ENCODE measurements around the gene KCNJ4.

Gene KCNJ4

DNA sequence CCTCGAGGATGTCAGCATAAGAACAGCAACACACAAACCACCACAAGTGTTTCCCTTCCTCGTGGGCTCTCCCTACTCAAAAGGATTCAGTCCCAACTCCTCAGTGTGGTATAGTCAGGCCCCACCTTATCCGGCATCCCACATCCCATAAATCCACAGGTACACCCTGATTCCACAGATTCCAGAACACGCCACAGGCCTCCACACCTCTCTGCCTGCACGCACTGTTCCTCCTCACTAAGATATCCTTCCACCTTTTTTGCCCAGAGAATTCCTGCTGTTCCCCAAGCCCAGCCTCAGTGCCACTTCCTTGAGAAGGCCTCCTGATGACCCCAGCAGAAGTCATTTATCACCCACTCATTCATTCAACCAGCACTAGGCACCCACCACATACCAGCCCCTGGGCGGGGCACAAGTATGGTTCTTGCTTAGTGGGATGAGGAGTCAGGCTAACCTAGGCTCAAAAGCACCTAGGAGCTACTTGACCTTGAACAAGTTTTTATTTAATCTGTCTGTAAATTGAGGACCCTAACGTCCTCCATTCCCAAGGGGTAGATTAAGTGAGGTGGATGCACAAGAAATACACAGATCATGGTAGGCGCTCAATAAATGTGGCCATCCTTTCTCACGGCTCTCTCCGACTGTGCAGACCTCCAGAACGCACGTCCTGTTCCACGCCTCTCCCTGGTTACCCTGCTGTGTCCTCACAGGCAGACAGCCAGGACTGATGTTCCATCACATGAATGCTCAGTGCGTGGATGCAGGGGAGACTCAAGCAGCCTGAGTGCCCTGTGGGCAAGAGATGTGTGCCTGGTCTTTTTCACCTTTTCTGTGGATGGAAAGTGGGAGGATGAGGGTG is 2.1 kb upstream of the KCNJ4 start:
- Histone ChIP-seq H3K4me1 (ENCODE audit: control insufficient read depth, insufficient read depth, low read length) (peaks cover 4% of the 10 kb centered on the region), H3K27me3 (ENCODE audit: control insufficient read depth, insufficient read depth, low read length) (peaks cover 53% of the 10 kb centered on the region)

GRCh38 chr22:38456272-38456835 is 1.4 kb upstream of the KCNJ4 start:
- no peaks in the 10 kb centered on the region for H3K9me3 ChIP-seq (ENCODE audit: control insufficient read depth, insufficient read depth, low read length)
- no peak overlapping the region for H3K9ac ChIP-seq (ENCODE audit: low read depth, low read length)
- peaks cover 49% of the 10 kb centered on the region for H3K27me3 ChIP-seq (ENCODE audit: control insufficient read depth, insufficient read depth, low read length)
- peaks cover 4% of the 10 kb centered on the region for H3K4me1 ChIP-seq (ENCODE audit: control insufficient read depth, insufficient read depth, low read length)
- no peaks in the 10 kb centered on the region for H3K36me3 ChIP-seq (ENCODE audit: control insufficient read depth, insufficient read depth, low read length)
- H3K4me3 ChIP-seq (ENCODE audit: low read depth, low read length), result peak overlapping the region; percentile 41

More for the DNA sequence above, 2.1 kb upstream of the KCNJ4 start:
- Histone ChIP-seq H3K4me3 (ENCODE audit: low read depth, low read length) (no peak overlapping the region), H3K36me3 (ENCODE audit: control insufficient read depth, insufficient read depth, low read length) (no peaks in the 10 kb centered on the region), H3K9me3 (ENCODE audit: control insufficient read depth, insufficient read depth, low read length) (no peaks in the 10 kb centered on the region), H3K9ac (ENCODE audit: low read depth, low read length) (no peak overlapping the region)

DNA sequence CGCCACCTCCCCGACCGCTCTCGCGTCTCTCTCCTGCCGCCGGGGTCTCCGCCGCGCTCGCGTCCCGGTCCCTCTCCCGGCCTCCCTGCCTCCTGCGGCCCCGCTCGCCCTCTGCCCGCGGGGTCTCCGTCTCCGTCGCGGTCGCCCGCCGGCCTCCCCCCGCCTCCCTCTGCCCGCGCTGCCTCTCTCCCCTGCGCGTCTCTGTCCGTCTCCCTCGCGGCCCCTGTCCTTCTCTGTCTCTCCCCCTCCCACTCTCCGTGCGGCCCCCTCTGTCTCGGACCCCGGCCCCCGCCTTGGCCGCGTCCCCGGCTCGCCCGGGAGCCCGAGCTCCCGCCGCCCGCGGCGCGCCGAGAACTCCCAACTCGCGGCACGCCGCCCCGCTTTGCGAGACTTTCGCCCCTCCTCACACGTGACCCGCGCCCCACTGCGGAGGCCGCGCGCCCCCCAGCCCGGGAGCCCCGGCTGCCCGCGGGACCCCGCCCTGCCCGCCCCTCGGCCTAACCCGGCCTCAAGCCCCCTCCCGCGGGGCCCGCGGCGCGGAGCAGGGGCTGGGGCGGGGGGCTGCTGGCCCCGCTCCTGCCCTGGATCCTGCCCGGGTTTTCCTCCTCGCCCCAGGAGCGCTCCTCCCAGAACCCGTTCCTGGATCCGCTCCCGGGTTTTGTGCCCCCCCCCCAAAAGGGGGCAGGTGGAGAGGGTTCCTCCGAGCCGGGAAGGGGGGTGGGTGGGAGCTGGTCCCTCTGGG is 702 bp upstream of the KCNJ4 start:
- H3K4me3 ChIP-seq (ENCODE audit: low read depth, low read length), result peak overlapping the region; percentile 41
- H3K9ac ChIP-seq (ENCODE audit: low read depth, low read length), result no peak overlapping the region

GRCh38 chr22:38454353-38455075 is 485 bp downstream of the KCNJ4 start:
- Histone ChIP-seq H3K4me3 (ENCODE audit: low read depth, low read length) (peak overlapping the region; percentile 42), H3K4me1 (ENCODE audit: control insufficient read depth, insufficient read depth, low read length) (no peaks in the 10 kb centered on the region), H3K9me3 (ENCODE audit: control insufficient read depth, insufficient read depth, low read length) (no peaks in the 10 kb centered on the region), H3K27me3 (ENCODE audit: control insufficient read depth, insufficient read depth, low read length) (peaks cover 38% of the 10 kb centered on the region), H3K36me3 (ENCODE audit: control insufficient read depth, insufficient read depth, low read length) (no peaks in the 10 kb centered on the region), H3K9ac (ENCODE audit: low read depth, low read length) (no peak overlapping the region)

More for the DNA sequence above, 702 bp upstream of the KCNJ4 start:
- H3K36me3 ChIP-seq (ENCODE audit: control insufficient read depth, insufficient read depth, low read length), result no peaks in the 10 kb centered on the region
- peaks cover 43% of the 10 kb centered on the region for H3K27me3 ChIP-seq (ENCODE audit: control insufficient read depth, insufficient read depth, low read length)
- H3K4me1 ChIP-seq (ENCODE audit: control insufficient read depth, insufficient read depth, low read length), result no peaks in the 10 kb centered on the region
- H3K9me3 ChIP-seq (ENCODE audit: control insufficient read depth, insufficient read depth, low read length), result no peaks in the 10 kb centered on the region

GRCh38 chr22:38453996-38454352 is 1.0 kb downstream of the KCNJ4 start:
- no peak overlapping the region for H3K9ac ChIP-seq (ENCODE audit: low read depth, low read length)
- no peaks in the 10 kb centered on the region for H3K4me1 ChIP-seq (ENCODE audit: control insufficient read depth, insufficient read depth, low read length)
- H3K9me3 ChIP-seq (ENCODE audit: control insufficient read depth, insufficient read depth, low read length), result no peaks in the 10 kb centered on the region
- peaks cover 37% of the 10 kb centered on the region for H3K27me3 ChIP-seq (ENCODE audit: control insufficient read depth, insufficient read depth, low read length)
- no peaks in the 10 kb centered on the region for H3K36me3 ChIP-seq (ENCODE audit: control insufficient read depth, insufficient read depth, low read length)
- peak overlapping the region; percentile 42 for H3K4me3 ChIP-seq (ENCODE audit: low read depth, low read length)

DNA sequence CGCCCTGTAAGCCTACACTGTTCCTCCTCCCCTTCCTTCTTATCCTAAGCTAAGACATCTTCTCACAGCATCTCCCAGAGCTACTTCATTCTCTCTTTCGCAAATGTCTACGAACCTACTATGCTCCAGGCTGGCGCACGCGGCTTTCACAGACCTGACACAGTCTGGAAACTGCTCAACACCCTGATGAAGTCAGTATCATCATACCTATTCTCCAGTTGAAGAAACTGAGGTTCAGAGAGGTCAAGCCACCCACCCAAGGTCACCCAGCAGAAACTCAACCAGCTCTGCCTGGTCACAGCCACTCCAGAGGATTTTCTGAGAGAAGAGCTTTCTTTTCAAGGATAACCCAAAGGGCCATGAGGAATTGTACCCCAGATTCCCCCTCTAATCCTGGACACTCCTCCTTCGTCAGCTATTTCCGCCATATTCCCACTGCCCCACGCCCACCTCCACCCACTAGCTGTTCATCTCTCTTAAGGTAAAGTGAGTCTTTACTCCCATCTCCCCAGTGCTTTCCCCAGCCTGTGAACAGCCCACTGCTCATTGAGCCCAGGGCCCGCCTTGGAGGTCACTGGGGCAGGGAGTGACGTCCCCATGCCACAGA is 1.8 kb downstream of the KCNJ4 start:
- Histone ChIP-seq H3K36me3 (ENCODE audit: control insufficient read depth, insufficient read depth, low read length) (no peaks in the 10 kb centered on the region), H3K4me1 (ENCODE audit: control insufficient read depth, insufficient read depth, low read length) (no peaks in the 10 kb centered on the region), H3K9ac (ENCODE audit: low read depth, low read length) (no peak overlapping the region), H3K4me3 (ENCODE audit: low read depth, low read length) (no peak overlapping the region), H3K27me3 (ENCODE audit: control insufficient read depth, insufficient read depth, low read length) (peaks cover 34% of the 10 kb centered on the region), H3K9me3 (ENCODE audit: control insufficient read depth, insufficient read depth, low read length) (no peaks in the 10 kb centered on the region)

DNA sequence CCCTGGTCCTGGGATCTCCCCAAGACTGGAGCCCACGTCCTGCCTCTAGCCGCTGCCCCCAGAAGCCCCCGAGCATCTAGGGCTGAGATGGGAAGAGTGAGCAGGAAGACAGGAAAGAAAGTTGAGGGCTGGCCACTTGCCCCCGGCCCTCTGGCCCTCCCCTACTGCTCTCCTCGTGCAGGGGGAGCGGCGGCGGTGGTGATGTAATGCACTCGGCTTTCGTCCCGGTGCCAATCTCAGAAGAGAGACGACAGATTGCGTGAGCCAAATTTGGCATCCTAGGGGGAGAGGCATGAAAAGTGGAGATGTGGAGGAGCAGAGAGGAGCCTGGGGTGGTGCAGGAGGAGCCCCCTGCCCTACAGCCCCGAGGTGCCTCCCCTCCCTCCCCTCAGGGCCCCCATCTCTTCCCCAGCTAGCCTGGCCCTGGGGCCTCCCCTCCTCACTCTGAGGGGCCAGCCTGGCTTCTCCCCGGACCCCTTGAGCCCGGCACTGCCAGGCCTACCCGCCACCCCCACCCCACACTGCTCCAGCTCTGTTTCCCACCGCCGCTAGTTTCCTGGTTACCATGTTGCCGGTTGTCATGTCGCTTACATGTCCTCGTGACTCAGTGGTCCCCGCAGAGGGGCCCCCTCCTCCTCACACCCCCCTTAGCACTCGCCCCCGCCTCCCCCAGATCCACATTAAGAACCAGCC is 2.5 kb downstream of the KCNJ4 start:
- Histone ChIP-seq H3K4me3 (ENCODE audit: low read depth, low read length) (no peak overlapping the region), H3K9me3 (ENCODE audit: control insufficient read depth, insufficient read depth, low read length) (no peaks in the 10 kb centered on the region), H3K27me3 (ENCODE audit: control insufficient read depth, insufficient read depth, low read length) (peaks cover 31% of the 10 kb centered on the region), H3K36me3 (ENCODE audit: control insufficient read depth, insufficient read depth, low read length) (no peaks in the 10 kb centered on the region), H3K9ac (ENCODE audit: low read depth, low read length) (no peak overlapping the region), H3K4me1 (ENCODE audit: control insufficient read depth, insufficient read depth, low read length) (no peaks in the 10 kb centered on the region)

DNA sequence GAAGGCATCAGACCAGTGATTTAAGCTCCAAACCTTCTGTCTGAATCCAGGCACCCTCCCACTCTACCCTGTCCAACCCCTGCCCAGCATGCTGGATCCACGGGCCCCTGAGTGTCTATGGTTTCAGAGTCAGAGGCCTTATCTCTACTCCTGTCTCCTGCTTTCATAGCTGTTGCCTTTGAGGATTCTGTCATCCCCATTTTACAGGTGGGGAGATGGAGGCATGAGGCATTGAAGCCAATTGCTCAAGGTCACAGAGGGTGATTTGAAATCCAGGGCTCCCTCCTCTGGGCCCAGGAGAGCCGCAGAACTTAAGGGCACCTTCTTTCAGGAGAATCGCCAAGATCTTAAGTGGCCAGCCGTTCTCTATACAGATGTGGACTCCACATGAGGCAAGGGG is 3.1 kb downstream of the KCNJ4 start:
- H3K9ac ChIP-seq (ENCODE audit: low read depth, low read length), result no peak overlapping the region
- no peaks in the 10 kb centered on the region for H3K9me3 ChIP-seq (ENCODE audit: control insufficient read depth, insufficient read depth, low read length)
- no peaks in the 10 kb centered on the region for H3K4me1 ChIP-seq (ENCODE audit: control insufficient read depth, insufficient read depth, low read length)
- H3K36me3 ChIP-seq (ENCODE audit: control insufficient read depth, insufficient read depth, low read length), result no peaks in the 10 kb centered on the region
- no peak overlapping the region for H3K4me3 ChIP-seq (ENCODE audit: low read depth, low read length)
- H3K27me3 ChIP-seq (ENCODE audit: control insufficient read depth, insufficient read depth, low read length), result peaks cover 25% of the 10 kb centered on the region

GRCh38 chr22:38451404-38451803 is 3.6 kb downstream of the KCNJ4 start:
- Histone ChIP-seq H3K4me3 (ENCODE audit: low read depth, low read length) (no peak overlapping the region), H3K27me3 (ENCODE audit: control insufficient read depth, insufficient read depth, low read length) (peaks cover 20% of the 10 kb centered on the region), H3K9me3 (ENCODE audit: control insufficient read depth, insufficient read depth, low read length) (no peaks in the 10 kb centered on the region), H3K4me1 (ENCODE audit: control insufficient read depth, insufficient read depth, low read length) (no peaks in the 10 kb centered on the region), H3K9ac (ENCODE audit: low read depth, low read length) (no peak overlapping the region), H3K36me3 (ENCODE audit: control insufficient read depth, insufficient read depth, low read length) (no peaks in the 10 kb centered on the region)

DNA sequence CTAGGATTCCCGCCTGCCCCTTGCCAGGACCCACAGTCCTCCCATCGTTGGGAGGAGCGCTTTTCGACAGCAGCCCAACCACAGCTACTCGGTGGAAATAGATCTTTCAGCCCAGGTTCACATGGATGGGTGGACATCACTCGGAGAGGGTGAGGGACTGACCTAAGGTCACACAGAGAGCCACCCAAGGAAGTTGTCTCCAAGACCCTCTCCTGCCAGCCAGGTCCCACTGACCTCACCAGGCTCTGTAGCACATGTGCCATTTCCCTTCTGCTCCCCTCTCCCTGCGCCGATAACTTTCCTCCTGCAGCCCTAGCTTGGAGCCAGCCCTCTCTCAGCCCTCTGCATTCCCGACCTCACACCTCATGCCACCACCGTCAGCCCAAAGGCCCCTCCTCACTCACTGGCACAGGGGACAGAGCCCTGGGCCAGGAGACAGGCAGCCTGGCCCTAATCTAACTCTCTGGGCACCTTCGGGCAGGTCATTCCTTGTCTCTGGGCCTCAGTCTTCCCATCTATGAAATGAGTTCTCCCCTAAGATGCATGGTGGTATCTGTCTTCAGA is 4.7 kb downstream of the KCNJ4 start:
- H3K9me3 ChIP-seq (ENCODE audit: control insufficient read depth, insufficient read depth, low read length), result no peaks in the 10 kb centered on the region
- H3K4me3 ChIP-seq (ENCODE audit: low read depth, low read length), result no peak overlapping the region
- H3K36me3 ChIP-seq (ENCODE audit: control insufficient read depth, insufficient read depth, low read length), result no peaks in the 10 kb centered on the region
- H3K4me1 ChIP-seq (ENCODE audit: control insufficient read depth, insufficient read depth, low read length), result no peaks in the 10 kb centered on the region
- H3K9ac ChIP-seq (ENCODE audit: low read depth, low read length), result no peak overlapping the region
- peaks cover 18% of the 10 kb centered on the region for H3K27me3 ChIP-seq (ENCODE audit: control insufficient read depth, insufficient read depth, low read length)
